Stimulated activated naive B cell treated with anti-CD40 and anti-IgM and Interleukin-4, amounts not matched to agents 10 μg/mL and 1 μg/mL and 100 μg/mL, for 72 hours (primary cell): Measurements from ENCODE around the gene ZDHHC4.

ENCODE experiments used
- ATAC-seq, 2 donors: fragments of 150-1000 bp; cut with Tn5 transposase; replicated peaks; 2 replicates each; pipeline ENCODE4 v1.10.0; 2021; ENCODE audit warnings: moderate library complexity in 1 of 2
- DNase-seq: peaks from one replicate; pipeline ENCODE4 v3.0.0; 2021
- H3K27ac Mint-ChIP-seq: one replicate; pipeline ENCODE4 v1.8.0; 2022; ENCODE audit warnings: mild to moderate bottlenecking, mixed read lengths
- H3K27me3 Mint-ChIP-seq, 2 donors: one replicate each; pipeline ENCODE4 v1.8.0; 2022; ENCODE audit warnings: mixed read lengths in 2 of 2
- H3K36me3 Mint-ChIP-seq, 2 donors: one replicate each; pipeline ENCODE4 v1.8.0; 2022; ENCODE audit warnings: mixed read lengths in 2 of 2, mild to moderate bottlenecking in 1 of 2
- H3K4me1 Mint-ChIP-seq, 2 donors: one replicate each; pipeline ENCODE4 v1.8.0; 2022; ENCODE audit warnings: mixed read lengths in 2 of 2, mild to moderate bottlenecking in 1 of 2
- H3K4me3 Mint-ChIP-seq, 2 donors: one replicate each; pipeline ENCODE4 v1.8.0; 2022; ENCODE audit warnings: mild to moderate bottlenecking in 2 of 2, mixed read lengths in 2 of 2, moderate library complexity in 1 of 2
- H3K9me3 Mint-ChIP-seq, 2 donors: one replicate each; pipeline ENCODE4 v1.8.0; 2022; ENCODE audit warnings: mixed read lengths in 2 of 2, mild to moderate bottlenecking in 1 of 2

Gene ZDHHC4

DNA sequence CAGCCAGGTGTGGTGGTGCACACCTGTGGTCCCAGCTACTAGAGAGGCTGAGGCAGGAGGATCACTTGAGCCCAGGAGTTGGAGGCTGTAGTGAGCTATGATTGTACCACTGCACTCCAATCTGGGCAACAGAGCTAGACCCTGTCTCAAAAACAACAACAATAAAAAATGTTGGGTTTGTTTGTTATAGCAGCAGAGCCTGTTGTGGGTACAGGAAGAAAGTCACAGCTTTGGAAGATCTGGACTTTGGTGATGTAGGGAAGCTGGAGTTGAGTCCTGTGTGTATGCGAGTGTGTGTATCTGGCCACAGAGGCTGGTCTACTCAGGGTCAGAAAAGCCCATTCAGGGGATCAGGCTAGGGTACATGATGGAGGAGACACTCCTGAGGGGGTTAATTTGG lies 29.9 kb upstream of the ZDHHC4 start:
- Mint-ChIP-seq H3K27ac (no peak overlapping the region), H3K4me3 (no peak overlapping the region), H3K36me3 (no peaks in the 10 kb centered on the region), H3K4me1 (peaks cover 13 to 16% of the 10 kb centered on the region in 2 donors), H3K27me3 (peaks cover 4% of the 10 kb centered on the region in 2 donors), H3K9me3 (peaks cover 0 to 2% of the 10 kb centered on the region in 2 donors)
- no peak for ATAC-seq
- DNase-seq: no peak

DNA sequence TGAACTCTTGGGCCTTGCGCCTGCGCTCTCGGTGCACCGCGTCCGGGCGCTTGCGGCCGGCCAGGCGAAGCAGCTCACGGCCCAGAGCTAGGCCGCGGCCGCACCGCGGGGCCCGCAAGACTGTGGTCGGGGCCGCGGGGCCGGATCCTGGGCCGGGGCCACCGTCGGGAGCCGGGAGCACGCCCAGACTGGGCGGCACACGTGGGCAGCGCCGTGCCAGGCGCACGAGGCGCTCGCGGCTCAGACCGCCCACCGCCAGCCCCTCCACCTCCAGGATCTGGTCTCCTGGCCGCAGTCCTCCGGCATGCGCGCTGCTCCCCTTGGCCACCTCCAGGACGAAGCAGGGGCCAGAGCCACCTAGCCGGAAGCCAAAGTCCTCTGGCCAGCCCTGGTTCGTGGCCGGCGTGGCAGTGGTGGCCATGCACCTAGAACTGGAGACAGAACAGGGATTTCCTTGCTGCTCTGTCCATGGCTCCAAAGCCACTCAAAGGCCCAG lies 26.2 kb upstream of the ZDHHC4 start, which contains the start of gene GRID2IP:
Gene GRID2IP, minus strand, starts transcription at position 446 of the 496 bp plus-strand sequence. Its CDS starts 25 bp downstream, at position 421.
- H3K27me3 Mint-ChIP-seq: peaks cover 4% of the 10 kb centered on the region in 2 donors
- H3K27ac Mint-ChIP-seq: no peak within 1 kb of the TSS
- ATAC-seq: no peak
- peaks cover 9 to 15% of the 10 kb centered on the region in 2 donors for H3K4me1 Mint-ChIP-seq
- DNase-seq: no peak
- H3K36me3 Mint-ChIP-seq: no peaks in the 10 kb centered on the region
- H3K4me3 Mint-ChIP-seq: no peak within 1 kb of the TSS
- peaks cover 0 to 2% of the 10 kb centered on the region in 2 donors for H3K9me3 Mint-ChIP-seq

DNA sequence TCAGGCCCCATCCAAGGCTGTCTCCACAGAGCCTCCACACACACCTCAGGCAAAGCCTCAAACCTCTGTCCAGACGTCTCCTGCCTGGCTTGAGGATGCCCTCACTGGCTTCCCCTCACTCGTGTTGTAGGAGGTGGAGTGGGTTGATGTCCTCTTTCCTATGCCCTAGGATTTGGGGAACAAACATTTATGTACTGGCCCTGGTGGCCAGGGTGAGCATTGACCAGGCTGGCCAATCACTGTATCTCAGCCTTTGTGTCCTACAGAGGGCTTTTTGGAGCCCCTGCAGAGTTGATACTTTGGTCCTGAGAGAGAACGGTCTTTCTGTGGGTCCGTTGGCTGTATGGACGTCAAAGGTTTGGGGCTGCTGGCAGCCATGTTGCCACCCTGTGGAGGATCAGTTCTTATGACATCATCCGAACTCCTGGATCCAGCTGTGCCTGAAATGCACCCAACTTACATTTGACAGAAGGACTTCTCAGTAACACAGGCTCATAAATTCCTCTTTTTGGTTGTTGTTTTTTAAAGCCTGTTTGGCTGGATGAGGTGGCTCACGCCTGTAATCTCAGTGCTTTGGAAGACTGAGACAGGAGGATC lies 23.7 kb upstream of the ZDHHC4 start:
- Mint-ChIP-seq H3K9me3 (no peaks in the 10 kb centered on the region), H3K36me3 (no peaks in the 10 kb centered on the region), H3K4me1 (peaks cover 4 to 9% of the 10 kb centered on the region in 2 donors), H3K27ac (peak overlapping the region; percentile 14), H3K4me3 (no peak overlapping the region), H3K27me3 (no peaks in the 10 kb centered on the region)
- no peak for ATAC-seq
- no peak for DNase-seq

DNA sequence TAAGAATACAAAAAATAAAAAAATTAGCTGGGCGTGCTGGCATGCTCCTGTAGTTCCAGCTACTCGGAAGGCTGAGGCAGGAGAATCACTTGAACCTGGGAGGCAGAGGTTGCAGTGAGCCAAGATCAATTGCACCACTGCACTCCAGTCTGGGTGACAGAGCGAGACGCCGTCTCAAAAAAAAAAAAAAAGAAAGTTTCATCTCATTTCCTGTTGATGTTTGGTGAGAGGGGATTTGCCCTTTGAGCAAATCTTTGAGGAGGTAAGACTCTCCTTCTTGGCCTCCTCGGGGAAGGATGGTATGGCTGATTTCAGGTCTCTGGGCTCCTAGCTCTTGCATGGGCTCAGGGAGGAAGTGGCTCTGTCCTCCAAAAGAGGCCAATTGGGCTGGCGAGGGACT lies 22.4 kb upstream of the ZDHHC4 start:
- ATAC-seq (peak; percentile 31 to 67), DNase-seq (no peak)
- no peak overlapping the region for H3K27ac Mint-ChIP-seq
- peaks cover 5 to 9% of the 10 kb centered on the region in 2 donors for H3K4me1 Mint-ChIP-seq
- no peaks in the 10 kb centered on the region for H3K36me3 Mint-ChIP-seq
- peaks cover 0 to 3% of the 10 kb centered on the region in 2 donors for H3K27me3 Mint-ChIP-seq
- no peaks in the 10 kb centered on the region for H3K9me3 Mint-ChIP-seq
- H3K4me3 Mint-ChIP-seq: no peak overlapping the region

DNA sequence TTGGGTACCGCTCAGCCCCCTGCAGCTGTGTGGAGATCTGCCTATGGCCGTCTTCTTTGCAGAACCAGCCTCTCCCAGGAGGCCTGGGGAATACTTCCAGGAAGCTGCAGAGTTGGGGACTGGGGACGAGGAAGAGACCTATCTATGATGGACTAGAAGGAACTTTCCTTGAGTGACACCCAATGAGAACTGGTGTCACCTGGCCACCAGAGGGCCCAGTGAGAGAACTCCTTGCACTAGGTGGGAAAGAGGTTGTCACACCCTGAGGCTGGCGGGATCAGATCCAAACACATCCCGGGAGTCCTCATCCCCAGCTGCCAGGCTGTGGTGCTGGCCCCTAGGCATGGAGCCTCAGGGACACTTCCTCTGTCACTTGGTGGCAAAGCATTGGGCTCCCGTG lies 21.1 kb upstream of the ZDHHC4 start:
- Mint-ChIP-seq H3K4me1 (peaks cover 6 to 9% of the 10 kb centered on the region in 2 donors), H3K27ac (no peak overlapping the region), H3K27me3 (peaks cover 0 to 5% of the 10 kb centered on the region in 2 donors), H3K36me3 (no peaks in the 10 kb centered on the region), H3K4me3 (no peak overlapping the region), H3K9me3 (no peaks in the 10 kb centered on the region)
- DNase-seq (no peak), ATAC-seq (no peak)

DNA sequence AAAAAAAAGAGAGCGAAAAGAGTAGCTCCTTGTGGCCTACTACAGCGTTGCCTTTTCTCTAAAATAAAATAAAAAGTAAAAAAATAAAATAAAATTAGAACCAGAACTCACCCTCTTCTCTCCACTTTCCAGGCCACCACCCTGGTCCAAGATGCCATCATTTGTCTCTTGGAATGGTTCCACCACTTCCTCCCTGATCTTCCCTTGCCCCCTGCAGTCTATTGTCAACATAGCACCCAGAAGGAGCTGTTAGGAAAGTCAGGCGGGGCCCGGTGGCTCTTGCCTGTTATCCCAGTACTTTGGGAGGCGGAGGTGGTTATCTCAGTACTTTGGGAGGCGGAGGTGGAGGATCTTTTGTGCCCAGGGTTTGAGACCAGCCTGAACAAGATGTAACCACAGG lies 18.4 kb upstream of the ZDHHC4 start:
- Mint-ChIP-seq H3K27me3 (peaks cover 0 to 5% of the 10 kb centered on the region in 2 donors), H3K4me3 (no peak overlapping the region), H3K4me1 (peaks cover 6 to 9% of the 10 kb centered on the region in 2 donors), H3K36me3 (no peaks in the 10 kb centered on the region), H3K9me3 (no peaks in the 10 kb centered on the region), H3K27ac (no peak overlapping the region)
- ATAC-seq (peak in 1 of 2 donors; percentile 51), DNase-seq (no peak)

DNA sequence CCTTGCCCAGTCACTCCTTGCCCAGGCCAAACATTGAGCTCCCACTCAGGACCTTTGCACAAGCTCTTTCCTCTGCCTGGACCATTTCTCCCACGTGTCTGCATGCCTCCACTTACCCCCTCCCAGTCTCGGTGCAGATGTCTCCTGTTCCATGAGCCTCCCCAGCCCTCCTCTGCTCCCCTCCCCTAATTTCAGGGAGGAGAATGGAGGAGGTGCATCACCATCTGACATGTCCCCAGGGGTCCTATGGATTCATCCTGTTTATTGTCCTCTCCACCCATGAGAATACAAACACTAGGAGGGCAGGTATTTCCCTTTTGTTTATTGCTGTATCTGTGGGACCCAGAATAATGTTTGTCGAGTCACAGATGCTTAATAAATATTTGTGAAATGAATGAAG lies 17.4 kb upstream of the ZDHHC4 start:
- H3K27ac Mint-ChIP-seq: peak overlapping the region; percentile 38
- no peak for ATAC-seq

DNA sequence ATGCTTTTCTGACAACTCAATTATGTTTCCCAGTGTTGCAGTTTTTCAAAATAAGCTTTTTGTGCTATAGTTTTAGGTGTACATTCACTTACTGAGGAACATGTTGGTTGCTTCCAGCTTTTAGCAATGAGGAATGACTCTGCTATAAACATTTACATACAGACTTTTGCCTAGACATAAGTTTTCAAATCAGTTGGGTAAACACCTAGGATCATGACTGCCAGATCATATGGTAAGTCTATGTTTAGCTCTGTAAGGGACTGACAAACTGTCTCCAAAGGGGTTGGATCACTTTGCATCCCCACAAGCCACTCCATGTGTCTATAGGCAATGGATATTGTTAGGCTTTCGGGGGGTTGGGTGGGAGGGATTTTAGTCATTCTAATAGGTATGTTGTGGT lies 15.1 kb upstream of the ZDHHC4 start:
- ATAC-seq: no peak

More for the DNA sequence above, 17.4 kb upstream of the ZDHHC4 start:
- DNase-seq: no peak
- no peak overlapping the region for H3K4me3 Mint-ChIP-seq
- peaks cover 4% of the 10 kb centered on the region in 2 donors for H3K4me1 Mint-ChIP-seq
- no peaks in the 10 kb centered on the region for H3K9me3 Mint-ChIP-seq
- H3K27me3 Mint-ChIP-seq: peaks cover 0 to 5% of the 10 kb centered on the region in 2 donors
- no peaks in the 10 kb centered on the region for H3K36me3 Mint-ChIP-seq

DNA sequence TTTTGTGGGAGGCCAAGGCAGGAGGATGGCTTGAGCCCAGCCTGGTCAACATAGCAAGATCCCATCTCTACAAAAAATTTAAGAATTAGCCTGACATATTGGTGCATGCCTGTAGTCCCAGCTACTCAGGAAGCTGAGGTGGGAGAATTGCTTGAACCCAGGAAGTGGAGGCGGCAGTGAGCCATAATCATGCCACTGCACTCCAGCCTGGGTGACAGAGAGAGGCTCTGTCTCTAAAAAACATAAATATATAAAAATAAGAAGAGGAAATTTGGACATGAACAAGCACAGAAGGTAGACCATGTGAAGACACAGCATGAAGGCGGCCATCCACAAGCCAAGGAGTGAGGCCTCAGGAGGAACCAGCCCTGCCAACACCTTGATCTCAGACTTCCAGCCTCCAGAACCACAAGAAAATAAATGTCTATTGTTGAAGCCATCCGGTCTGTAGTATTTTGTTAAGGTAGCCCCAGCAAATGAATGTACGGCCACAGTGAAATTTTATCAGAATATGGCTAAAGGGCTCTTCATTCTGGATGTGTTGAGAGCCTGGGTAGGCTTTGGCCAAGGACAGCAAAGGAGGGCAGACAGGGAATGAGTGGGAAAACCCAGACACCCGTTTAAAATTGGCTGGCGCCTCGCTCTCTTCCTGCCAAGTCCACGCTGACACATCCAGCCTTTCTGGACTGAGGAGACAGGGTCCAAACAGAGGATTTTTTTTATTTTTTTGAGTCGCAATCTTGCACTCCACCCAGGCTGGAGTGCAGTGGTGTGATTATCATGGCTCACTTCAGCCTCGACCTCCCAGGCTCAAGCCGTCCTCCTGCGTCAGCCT lies 13.1 kb upstream of the ZDHHC4 start:
- H3K36me3 Mint-ChIP-seq: no peaks in the 10 kb centered on the region
- no peak overlapping the region for H3K27ac Mint-ChIP-seq
- ATAC-seq (no peak), DNase-seq (no peak)
- H3K27me3 Mint-ChIP-seq: peaks cover 5% of the 10 kb centered on the region in 2 donors
- H3K4me1 Mint-ChIP-seq: peaks cover 0 to 2% of the 10 kb centered on the region in 2 donors
- H3K4me3 Mint-ChIP-seq: no peak overlapping the region
- H3K9me3 Mint-ChIP-seq: no peaks in the 10 kb centered on the region

More for the DNA sequence above, 15.1 kb upstream of the ZDHHC4 start:
- Mint-ChIP-seq H3K4me1 (peaks cover 0 to 2% of the 10 kb centered on the region in 2 donors), H3K4me3 (no peak overlapping the region), H3K27ac (no peak overlapping the region), H3K27me3 (peaks cover 0 to 5% of the 10 kb centered on the region in 2 donors), H3K36me3 (no peaks in the 10 kb centered on the region), H3K9me3 (no peaks in the 10 kb centered on the region)
- DNase-seq: no peak

DNA sequence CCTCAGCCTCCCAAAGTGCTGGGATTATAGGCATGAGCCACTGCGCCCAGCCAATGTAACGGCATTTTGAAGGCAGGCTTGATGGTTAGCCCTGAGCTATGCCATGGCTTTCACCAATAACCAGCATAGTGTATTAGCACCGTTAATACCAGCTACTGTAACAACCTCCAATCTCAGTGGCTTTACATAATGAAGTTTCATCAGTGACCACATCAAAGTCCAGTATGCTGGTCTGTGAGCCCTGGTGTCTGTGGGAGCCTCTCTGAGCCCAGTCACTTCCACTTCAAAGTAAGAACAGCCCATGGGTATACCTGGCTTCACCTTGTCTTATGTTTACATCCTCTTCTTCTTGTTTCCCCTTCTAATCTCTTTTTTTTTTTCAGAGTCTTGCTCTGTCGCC lies 11.6 kb upstream of the ZDHHC4 start:
- Mint-ChIP-seq H3K4me1 (no peaks in the 10 kb centered on the region), H3K9me3 (no peaks in the 10 kb centered on the region), H3K27ac (no peak overlapping the region), H3K27me3 (peaks cover 0 to 9% of the 10 kb centered on the region in 2 donors), H3K4me3 (no peak overlapping the region), H3K36me3 (no peaks in the 10 kb centered on the region)
- no peak for DNase-seq
- no peak for ATAC-seq

DNA sequence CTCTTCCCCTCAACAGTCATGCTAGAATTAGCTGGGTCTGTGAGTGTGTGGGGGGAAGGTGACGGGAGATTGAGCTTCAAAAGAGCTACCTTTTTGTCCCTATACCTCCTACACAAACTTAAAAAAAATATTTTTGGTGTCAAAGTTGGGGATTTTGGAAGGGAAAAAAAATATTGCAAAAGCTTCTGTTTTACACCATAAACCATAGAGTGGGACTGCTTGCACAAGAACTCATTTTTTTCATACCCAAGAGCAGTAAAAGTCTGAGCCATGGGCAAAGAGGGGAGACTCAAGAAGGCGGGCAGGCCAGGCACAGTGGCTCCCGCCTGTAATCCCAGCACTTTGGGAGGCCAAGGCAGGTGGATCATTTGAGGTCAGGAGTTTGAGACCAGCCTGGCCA lies 9.4 kb upstream of the ZDHHC4 start:
- Mint-ChIP-seq H3K36me3 (no peaks in the 10 kb centered on the region), H3K27ac (no peak overlapping the region), H3K27me3 (peaks cover 0 to 10% of the 10 kb centered on the region in 2 donors), H3K4me3 (no peak overlapping the region), H3K4me1 (no peaks in the 10 kb centered on the region), H3K9me3 (no peaks in the 10 kb centered on the region)
- ATAC-seq (no peak), DNase-seq (no peak)

DNA sequence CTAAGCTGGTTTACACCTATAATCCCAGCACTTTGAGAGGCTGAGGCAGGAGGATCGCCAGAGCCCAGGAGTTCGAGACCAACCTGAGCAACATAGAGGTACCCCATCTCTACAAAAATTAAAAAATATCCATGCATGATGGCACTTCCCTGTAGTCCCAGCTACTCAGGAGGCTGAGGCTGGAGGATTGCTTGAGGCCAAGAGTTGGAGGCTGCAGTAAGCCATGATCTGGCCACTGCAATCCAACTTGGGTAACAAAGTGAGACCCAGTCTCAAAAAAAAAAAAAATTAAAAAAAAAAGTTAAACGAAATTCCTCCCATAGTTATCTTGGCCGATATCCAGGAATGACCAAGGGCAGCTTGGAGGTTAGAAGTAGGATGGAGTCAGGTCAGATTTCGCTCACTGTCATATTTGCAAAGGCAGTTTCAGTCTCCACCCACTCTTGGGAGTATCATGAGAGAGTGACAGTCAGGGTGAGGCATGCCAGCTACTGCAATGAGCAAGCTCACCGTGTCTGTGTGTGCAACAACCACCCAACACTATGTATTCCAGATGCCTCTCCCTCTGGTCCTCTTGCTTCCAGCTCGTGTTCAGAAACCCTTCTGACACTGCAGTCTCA lies 6.0 kb upstream of the ZDHHC4 start:
- H3K27ac Mint-ChIP-seq: no peak overlapping the region
- H3K4me3 Mint-ChIP-seq: no peak overlapping the region
- ATAC-seq (no peak), DNase-seq (no peak)
- no peaks in the 10 kb centered on the region for H3K9me3 Mint-ChIP-seq
- peaks cover 0 to 2% of the 10 kb centered on the region in 2 donors for H3K4me1 Mint-ChIP-seq
- H3K27me3 Mint-ChIP-seq: peaks cover 0 to 10% of the 10 kb centered on the region in 2 donors
- H3K36me3 Mint-ChIP-seq: no peaks in the 10 kb centered on the region

DNA sequence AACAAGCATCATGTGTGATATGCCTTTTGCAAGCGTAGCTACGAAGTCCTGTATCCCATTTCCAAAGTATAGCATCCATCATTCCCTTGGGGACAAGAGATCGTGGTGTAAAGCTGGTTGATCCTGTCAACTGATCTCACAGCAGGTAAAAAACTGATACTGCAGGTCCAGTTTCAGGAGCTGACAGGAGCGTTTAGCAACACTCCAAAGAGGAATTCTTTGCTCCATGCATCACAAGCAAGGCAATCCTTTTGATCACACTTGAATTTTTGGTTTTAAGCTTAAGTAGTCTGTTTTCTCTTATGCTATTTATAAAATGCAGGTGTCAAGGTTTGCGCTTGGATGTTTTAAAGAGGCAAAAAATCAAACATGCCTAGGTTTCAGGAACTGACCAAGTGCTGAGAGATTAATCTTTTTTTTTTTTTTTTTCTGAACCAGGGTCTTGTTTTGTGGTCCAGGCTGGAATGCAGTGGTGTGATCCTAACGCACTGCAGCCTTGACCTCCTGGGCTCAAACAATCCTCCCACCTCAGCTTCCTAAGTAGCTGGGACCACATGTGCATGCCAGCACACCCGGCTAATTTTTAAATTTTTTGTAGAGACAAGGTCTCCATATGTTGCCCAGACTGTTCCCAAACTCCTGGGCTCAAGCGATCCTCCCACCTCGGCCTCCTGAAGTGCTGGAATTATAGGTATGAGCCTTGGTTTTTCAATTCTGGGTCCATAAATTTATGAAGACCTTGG lies 1.8 kb upstream of the ZDHHC4 start:
- peaks cover 12 to 25% of the 10 kb centered on the region in 2 donors for H3K4me1 Mint-ChIP-seq
- peaks cover 7 to 11% of the 10 kb centered on the region in 2 donors for H3K36me3 Mint-ChIP-seq
- H3K27ac Mint-ChIP-seq: peak overlapping the region; percentile 44
- H3K4me3 Mint-ChIP-seq: peak overlapping the region; percentile 14 to 15
- DNase-seq (no peak), ATAC-seq (no peak)
- H3K27me3 Mint-ChIP-seq: peaks cover 0 to 3% of the 10 kb centered on the region in 2 donors
- H3K9me3 Mint-ChIP-seq: no peaks in the 10 kb centered on the region
